Calu3 (cell line): ENCODE results near the gene SAV1. TPM values are rescaled to one million over a fixed set of nuclear protein-coding genes. Genes with fewer than 3 reads are reported as not detected.

Source experiments
- BruUV-seq: library from RNA; stranded (reverse); fragments of 400-500 nt; replicated peaks from 2 replicates; lab custom pipeline; 2021; lab: Mats Ljungman, UMichigan
- CTCF ChIA-PET: fragments of 300-600 bp; sonication (Branson Sonifier 250); formaldehyde crosslinking; loops from one replicate; lab custom pipeline; 2022; ENCODE audit warnings: antibody characterized with exemption; lab: Charles Lee
- DNase-seq: peaks from one replicate; pipeline ENCODE4 v3.0.0; 2022
- H3K27ac Mint-ChIP-seq: one replicate; pipeline ENCODE4 v1.8.0; 2022; ENCODE audit warnings: mixed read lengths; ENCODE audit not compliant: unreplicated experiment
- H3K27me3 Mint-ChIP-seq: one replicate; pipeline ENCODE4 v1.8.0; 2022; ENCODE audit warnings: mixed read lengths; ENCODE audit not compliant: unreplicated experiment
- H3K36me3 Mint-ChIP-seq: one replicate; pipeline ENCODE4 v1.8.0; 2022; ENCODE audit warnings: mild to moderate bottlenecking, moderate library complexity, mixed read lengths; ENCODE audit not compliant: insufficient read depth, unreplicated experiment
- H3K4me1 Mint-ChIP-seq: one replicate; pipeline ENCODE4 v1.8.0; 2022; ENCODE audit warnings: mild to moderate bottlenecking, low read depth, mixed read lengths; ENCODE audit not compliant: unreplicated experiment
- H3K4me3 Mint-ChIP-seq: one replicate; pipeline ENCODE4 v1.8.0; 2022; ENCODE audit warnings: mild to moderate bottlenecking, low read depth, moderate library complexity, mixed read lengths; ENCODE audit not compliant: unreplicated experiment
- H3K9me3 Mint-ChIP-seq: one replicate; pipeline ENCODE4 v1.8.0; 2022; ENCODE audit warnings: low read depth, mixed read lengths; ENCODE audit not compliant: unreplicated experiment
- intact Hi-C: fragments of 100-400 bp; cut with micrococcal nuclease; formaldehyde crosslinking; loops from one replicate; pipeline ENCODE4 v1.10.0; 2022; ENCODE audit not compliant: unreplicated experiment
- total RNA-seq: library from RNA; stranded (reverse); gene quantifications from 2 replicates; pipeline ENCODE4 v1.2.3, GENCODE V29; 2022
- TF ChIP-seq, protein P1 (sequence below): fragments of 200-600 bp; IDR thresholded peaks from one replicate; pipeline ENCODE4 v1.8.0; 2022; ENCODE audit warnings: antibody characterized with exemption; ENCODE audit not compliant: unreplicated experiment

The SAV1 gene
- total RNA-seq, 1 experiment from 2014 or later = 62.2 TPM

DNA sequence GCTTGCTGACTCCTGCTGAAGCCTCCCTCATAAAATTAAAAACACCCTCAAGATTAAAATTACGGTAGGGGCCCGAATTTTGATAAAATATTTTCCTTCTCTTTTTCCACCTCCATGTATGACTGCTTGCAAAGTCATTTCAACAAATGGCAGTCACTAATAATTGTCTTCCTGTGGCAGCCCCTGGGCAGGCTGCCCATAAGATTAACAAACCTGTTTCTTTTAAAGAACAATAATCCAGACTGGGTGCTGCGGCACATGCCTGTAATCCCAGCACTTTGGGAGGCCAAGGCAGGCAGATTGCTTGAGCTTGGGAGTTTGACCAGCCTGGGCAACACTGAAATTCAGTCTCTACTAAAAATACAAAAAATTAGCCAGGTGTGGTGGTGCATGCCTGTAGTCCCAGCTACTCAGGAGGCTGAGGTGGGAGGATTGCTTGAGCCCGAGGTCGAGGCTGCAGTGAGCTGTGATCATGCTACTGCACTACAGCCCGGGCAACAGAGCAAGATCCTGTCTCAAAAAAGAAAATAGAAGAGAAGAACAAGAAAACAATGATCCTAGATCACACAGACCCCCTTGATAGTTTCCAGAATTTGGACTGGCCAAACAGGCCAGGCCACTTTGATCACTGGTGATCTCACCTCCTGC, 8.7 kb downstream of the SAV1 start:
- Mint-ChIP-seq H3K27ac (peak overlapping the region; percentile 77), H3K4me3 (peak overlapping the region; percentile 46), H3K4me1 (peaks cover 54% of the 10 kb centered on the region), H3K36me3 (peaks cover 39% of the 10 kb centered on the region), H3K9me3 (no peaks in the 10 kb centered on the region), H3K27me3 (no peaks in the 10 kb centered on the region)
- DNase-seq = peak; percentile 54
- CTCF ChIA-PET = interaction anchor here (1.0 to 1.4 kb wide), 4 partner anchors 10 to 107 kb away, joined by 3 to 4 read pairs (median 4); no protein-coding TSS in a partner anchor
- TF ChIP-seq, protein P1, sequence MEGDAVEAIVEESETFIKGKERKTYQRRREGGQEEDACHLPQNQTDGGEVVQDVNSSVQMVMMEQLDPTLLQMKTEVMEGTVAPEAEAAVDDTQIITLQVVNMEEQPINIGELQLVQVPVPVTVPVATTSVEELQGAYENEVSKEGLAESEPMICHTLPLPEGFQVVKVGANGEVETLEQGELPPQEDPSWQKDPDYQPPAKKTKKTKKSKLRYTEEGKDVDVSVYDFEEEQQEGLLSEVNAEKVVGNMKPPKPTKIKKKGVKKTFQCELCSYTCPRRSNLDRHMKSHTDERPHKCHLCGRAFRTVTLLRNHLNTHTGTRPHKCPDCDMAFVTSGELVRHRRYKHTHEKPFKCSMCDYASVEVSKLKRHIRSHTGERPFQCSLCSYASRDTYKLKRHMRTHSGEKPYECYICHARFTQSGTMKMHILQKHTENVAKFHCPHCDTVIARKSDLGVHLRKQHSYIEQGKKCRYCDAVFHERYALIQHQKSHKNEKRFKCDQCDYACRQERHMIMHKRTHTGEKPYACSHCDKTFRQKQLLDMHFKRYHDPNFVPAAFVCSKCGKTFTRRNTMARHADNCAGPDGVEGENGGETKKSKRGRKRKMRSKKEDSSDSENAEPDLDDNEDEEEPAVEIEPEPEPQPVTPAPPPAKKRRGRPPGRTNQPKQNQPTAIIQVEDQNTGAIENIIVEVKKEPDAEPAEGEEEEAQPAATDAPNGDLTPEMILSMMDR = no peak
- no TSS peak for BruUV-seq
- intact Hi-C loops = no loop called here

DNA sequence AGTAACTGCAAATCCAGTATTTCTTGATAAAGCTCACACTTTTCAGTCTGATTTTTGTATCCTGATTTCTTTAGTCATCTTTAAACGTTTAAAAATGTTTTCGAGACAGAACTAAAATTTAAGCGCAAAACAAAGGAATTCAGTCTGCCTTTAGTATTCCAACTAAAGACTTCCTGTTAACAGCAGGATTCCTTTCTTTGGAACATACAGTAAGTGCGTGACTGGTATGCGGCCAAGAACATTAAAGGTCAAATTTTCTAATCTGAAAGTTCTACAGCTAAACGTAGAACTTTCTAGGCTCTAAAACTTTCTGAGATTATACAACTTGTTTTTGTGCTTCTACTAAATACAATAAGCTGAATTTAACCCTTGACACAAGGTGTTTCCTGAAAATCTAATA, 9.9 kb downstream of the SAV1 start:
- Mint-ChIP-seq H3K36me3 (peaks cover 32% of the 10 kb centered on the region), H3K4me1 (peaks cover 41% of the 10 kb centered on the region), H3K9me3 (no peaks in the 10 kb centered on the region), H3K4me3 (no peak overlapping the region), H3K27ac (peak overlapping the region; percentile 73), H3K27me3 (no peaks in the 10 kb centered on the region)
- intact Hi-C loops = no loop called here
- TF ChIP-seq, protein P1 = no peak
- no peak for DNase-seq
- CTCF ChIA-PET = interaction anchor here (0.5 to 1.2 kb wide), 5 partner anchors 8 to 57 kb away, joined by 3 to 4 read pairs (median 3); no protein-coding TSS in a partner anchor
- no TSS peak for BruUV-seq

DNA sequence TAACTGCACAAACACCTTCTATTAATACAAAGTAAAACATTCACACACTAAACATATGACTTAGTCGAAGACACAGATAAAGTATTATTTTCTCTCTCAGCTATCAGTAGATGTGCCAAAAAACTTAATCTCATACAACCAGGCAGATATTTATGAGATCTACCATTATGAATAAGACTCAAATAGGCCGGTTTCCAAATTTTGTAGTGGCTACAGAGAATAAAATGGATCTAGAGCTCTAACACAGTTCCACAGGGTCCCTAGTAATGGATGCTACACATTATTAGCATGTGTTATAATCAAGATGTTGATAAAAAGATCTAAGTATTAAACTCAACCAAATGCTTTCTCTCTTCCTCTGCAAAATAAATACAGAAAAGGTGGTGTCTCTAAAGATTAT, 10.4 kb downstream of the SAV1 start:
- intact Hi-C loops = no loop called here

DNA sequence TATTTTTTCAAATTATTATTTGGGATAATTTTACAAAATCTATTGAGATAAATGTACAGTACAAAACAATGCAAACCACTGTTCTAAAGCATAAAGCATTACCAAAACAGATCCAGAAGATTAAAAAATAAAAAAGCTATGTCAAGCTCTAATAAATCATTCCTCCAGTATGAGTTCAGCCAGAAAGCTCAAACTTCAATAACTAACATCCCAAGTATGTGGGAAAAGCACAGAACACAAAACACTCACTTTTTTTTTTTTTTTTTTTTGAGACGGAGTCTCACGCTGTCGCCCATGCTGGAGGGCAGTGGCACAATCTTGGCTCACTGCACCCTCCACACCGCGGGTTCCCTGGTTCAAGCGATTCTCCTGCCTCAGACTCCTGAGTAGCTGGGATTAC, 11.3 kb downstream of the SAV1 start:
- H3K36me3 Mint-ChIP-seq = peaks cover 40% of the 10 kb centered on the region
- no TSS peak for BruUV-seq
- no peak for DNase-seq
- no peaks in the 10 kb centered on the region for H3K9me3 Mint-ChIP-seq
- H3K27me3 Mint-ChIP-seq = no peaks in the 10 kb centered on the region
- no peak overlapping the region for H3K4me3 Mint-ChIP-seq
- TF ChIP-seq, protein P1 = no peak
- no peak overlapping the region for H3K27ac Mint-ChIP-seq
- H3K4me1 Mint-ChIP-seq = peaks cover 40% of the 10 kb centered on the region
- intact Hi-C loops = no loop called here
- CTCF ChIA-PET = interaction anchor here (0.7 kb wide), 3 partner anchors 9 to 51 kb away, joined by 4 to 7 read pairs (median 5); no protein-coding TSS in a partner anchor

More for the DNA sequence above, 10.4 kb downstream of the SAV1 start:
- CTCF ChIA-PET = interaction anchor here (1.0 to 1.2 kb wide), 3 partner anchors 9 to 57 kb away, joined by 3 read pairs; no protein-coding TSS in a partner anchor
- no peaks in the 10 kb centered on the region for H3K27me3 Mint-ChIP-seq
- DNase-seq = no peak
- no peaks in the 10 kb centered on the region for H3K9me3 Mint-ChIP-seq
- H3K36me3 Mint-ChIP-seq = peaks cover 32% of the 10 kb centered on the region
- peaks cover 40% of the 10 kb centered on the region for H3K4me1 Mint-ChIP-seq
- H3K27ac Mint-ChIP-seq = peak overlapping the region; percentile 73
- TF ChIP-seq, protein P1 = no peak
- BruUV-seq = no TSS peak
- H3K4me3 Mint-ChIP-seq = no peak overlapping the region
